Neural progenitor cell (in vitro differentiated cells): ENCODE results near the gene TRIM66. TPM values are rescaled to one million over a fixed set of nuclear protein-coding genes. Genes with fewer than 3 reads are reported as not detected.

Experiments used
- DNase-seq: peaks from one replicate; pipeline ENCODE4 v3.0.0-alpha.2; 2016; ENCODE audit warnings: low spot score
- H2AFZ ChIP-seq: fragments of 200-600 bp; sonication (generic); replicated peaks from 2 replicates; pipeline ENCODE4 v1.6.1; 2016; ENCODE audit warnings: antibody characterized with exemption
- H3F3A ChIP-seq: fragments of 200-600 bp; sonication (generic); 2 replicates; pipeline ENCODE4 v1.6.1; 2016; ENCODE audit warnings: antibody characterized with exemption, low read depth
- H3K27ac ChIP-seq: fragments of 200-600 bp; sonication (generic); 2 replicates; pipeline ENCODE4 v1.5.1; 2016; ENCODE audit warnings: mild to moderate bottlenecking
- H3K27me3 ChIP-seq: fragments of 200-600 bp; sonication (generic); 2 replicates; pipeline ENCODE4 v1.6.1; 2016; ENCODE audit warnings: mild to moderate bottlenecking, moderate library complexity
- H3K36me3 ChIP-seq: fragments of 200-600 bp; sonication (generic); 2 replicates; pipeline ENCODE4 v1.5.1; 2016
- H3K4me1 ChIP-seq: fragments of 200-600 bp; sonication (generic); 2 replicates; pipeline ENCODE4 v1.6.1; 2016; ENCODE audit warnings: mixed run types
- H3K4me2 ChIP-seq: fragments of 200-600 bp; sonication (generic); 2 replicates; pipeline ENCODE4 v1.6.1; 2016
- H3K4me3 ChIP-seq: fragments of 200-600 bp; sonication (generic); 2 replicates; pipeline ENCODE4 v1.5.1; 2016
- H3K79me2 ChIP-seq: fragments of 200-600 bp; sonication (generic); 2 replicates; pipeline ENCODE4 v1.6.1; 2016; ENCODE audit warnings: low read depth
- H3K9ac ChIP-seq: fragments of 200-600 bp; sonication (generic); 2 replicates; pipeline ENCODE4 v1.6.1; 2016
- H3K9me3 ChIP-seq: fragments of 200-600 bp; sonication (generic); 2 replicates; pipeline ENCODE4 v1.5.1; 2016; ENCODE audit warnings: low read depth
- H4K20me1 ChIP-seq: fragments of 200-600 bp; sonication (generic); 2 replicates; pipeline ENCODE4 v1.6.1; 2016; ENCODE audit warnings: low read depth
- H3K27ac Mint-ChIP-seq: 3 replicates; pipeline ENCODE4 v1.8.0; 2021; ENCODE audit warnings: mixed read lengths
- H3K27me3 Mint-ChIP-seq: 2 replicates; pipeline ENCODE4 v1.8.0; 2022; ENCODE audit warnings: low read depth, mild to moderate bottlenecking, inconsistent platforms, moderate library complexity, mixed read lengths; ENCODE audit not compliant: insufficient read depth
- H3K36me3 Mint-ChIP-seq: 3 replicates; pipeline ENCODE4 v1.8.0; 2021; ENCODE audit warnings: mixed read lengths
- H3K4me1 Mint-ChIP-seq: 3 replicates; pipeline ENCODE4 v1.8.0; 2021; ENCODE audit warnings: mixed read lengths
- H3K4me3 Mint-ChIP-seq: 3 replicates; pipeline ENCODE4 v1.8.0; 2021; ENCODE audit warnings: mild to moderate bottlenecking, moderate library complexity, mixed read lengths
- H3K9me3 Mint-ChIP-seq: 3 replicates; pipeline ENCODE4 v1.8.0; 2020; ENCODE audit warnings: mixed read lengths
- EZH2 ChIP-seq: fragments of 200-600 bp; sonication (generic); IDR thresholded peaks from 2 replicates; pipeline ENCODE4 v1.6.1; 2017; ENCODE audit warnings: antibody characterized with exemption, mild to moderate bottlenecking, moderate library complexity
- EZH2phosphoT487 ChIP-seq: fragments of 200-600 bp; sonication (generic); IDR thresholded peaks from 2 replicates; pipeline ENCODE4 v1.6.1; 2017; ENCODE audit warnings: antibody characterized with exemption
- total RNA-seq: library from RNA; depleted of rRNA; stranded (reverse); fragments of >200 nt; gene quantifications from 2 replicates; pipeline ENCODE4 v1.2.3, GENCODE V29; 2015; ENCODE audit warnings: low replicate concordance
- TF ChIP-seq, protein P1 (sequence below): fragments of 200-600 bp; sonication (generic); IDR thresholded peaks from 2 replicates; pipeline ENCODE4 v1.5.1; 2017; ENCODE audit warnings: antibody characterized with exemption, mild to moderate bottlenecking

The TRIM66 gene
- total RNA-seq, 1 donor from 2014 or later, result 0.95 TPM

DNA sequence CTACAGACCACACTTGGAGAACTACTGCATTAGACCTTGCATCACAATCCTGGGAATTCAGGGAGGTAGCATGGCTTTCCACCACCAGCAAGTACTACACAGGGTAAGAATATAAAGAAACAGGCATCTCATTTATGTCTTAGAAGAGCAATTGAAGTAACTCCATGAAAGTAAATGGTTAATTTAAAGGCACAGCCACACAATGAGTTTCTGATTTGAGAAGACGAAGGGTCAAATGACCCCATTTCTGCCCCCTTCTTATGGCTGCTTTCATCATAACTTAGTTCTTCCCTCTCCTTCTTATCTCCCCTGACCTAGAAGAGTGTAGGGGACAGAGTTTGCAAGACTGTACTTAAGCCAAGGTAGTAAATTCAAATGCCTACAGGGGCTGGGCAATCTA is 6.0 kb downstream of the TRIM66 start:
- Histone ChIP-seq H3K27me3 (no peaks in the 10 kb centered on the region), H3K4me2 (no peak overlapping the region), H3K9me3 (no peaks in the 10 kb centered on the region), H3F3A (peaks cover 20% of the 10 kb centered on the region), H3K4me1 (peaks cover 32% of the 10 kb centered on the region), H3K36me3 (no peaks in the 10 kb centered on the region), H3K4me3 (no peak overlapping the region), H2AFZ (peak overlapping the region; percentile 89), H3K27ac (no peak overlapping the region), H3K9ac (no peak overlapping the region), H4K20me1 (no peaks in the 10 kb centered on the region), H3K79me2 (peaks cover 3% of the 10 kb centered on the region)
- DNase-seq, result no peak
- TF ChIP-seq, protein P1, sequence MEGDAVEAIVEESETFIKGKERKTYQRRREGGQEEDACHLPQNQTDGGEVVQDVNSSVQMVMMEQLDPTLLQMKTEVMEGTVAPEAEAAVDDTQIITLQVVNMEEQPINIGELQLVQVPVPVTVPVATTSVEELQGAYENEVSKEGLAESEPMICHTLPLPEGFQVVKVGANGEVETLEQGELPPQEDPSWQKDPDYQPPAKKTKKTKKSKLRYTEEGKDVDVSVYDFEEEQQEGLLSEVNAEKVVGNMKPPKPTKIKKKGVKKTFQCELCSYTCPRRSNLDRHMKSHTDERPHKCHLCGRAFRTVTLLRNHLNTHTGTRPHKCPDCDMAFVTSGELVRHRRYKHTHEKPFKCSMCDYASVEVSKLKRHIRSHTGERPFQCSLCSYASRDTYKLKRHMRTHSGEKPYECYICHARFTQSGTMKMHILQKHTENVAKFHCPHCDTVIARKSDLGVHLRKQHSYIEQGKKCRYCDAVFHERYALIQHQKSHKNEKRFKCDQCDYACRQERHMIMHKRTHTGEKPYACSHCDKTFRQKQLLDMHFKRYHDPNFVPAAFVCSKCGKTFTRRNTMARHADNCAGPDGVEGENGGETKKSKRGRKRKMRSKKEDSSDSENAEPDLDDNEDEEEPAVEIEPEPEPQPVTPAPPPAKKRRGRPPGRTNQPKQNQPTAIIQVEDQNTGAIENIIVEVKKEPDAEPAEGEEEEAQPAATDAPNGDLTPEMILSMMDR, result no peak
- TF ChIP-seq EZH2phosphoT487, result no peak
- no peak for TF ChIP-seq EZH2
- Mint-ChIP-seq H3K4me1 (peaks cover 48% of the 10 kb centered on the region), H3K9me3 (no peaks in the 10 kb centered on the region), H3K27me3 (peaks cover 3% of the 10 kb centered on the region), H3K4me3 (no peak overlapping the region), H3K36me3 (peaks cover 16% of the 10 kb centered on the region), H3K27ac (peak overlapping the region; percentile 91)

DNA sequence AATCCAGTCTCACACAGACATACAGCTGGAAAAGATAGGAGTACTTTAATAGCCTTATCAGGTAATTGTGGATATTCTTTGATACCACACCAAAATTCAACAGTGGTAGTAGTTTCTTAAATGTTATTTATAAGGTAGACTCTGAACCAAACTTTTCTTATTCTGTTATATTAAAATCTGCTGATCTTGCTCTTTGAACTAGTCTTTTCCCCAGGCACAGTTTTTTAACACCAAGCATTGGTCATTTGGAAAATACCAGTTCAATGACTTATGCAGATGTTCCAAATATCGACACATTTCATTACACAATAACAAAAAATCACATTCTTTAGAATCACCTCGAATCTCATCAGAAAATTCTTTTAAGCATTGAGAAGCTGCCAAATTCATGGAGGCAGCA is 7.6 kb downstream of the TRIM66 start:
- Histone ChIP-seq H3K79me2 (no peaks in the 10 kb centered on the region), H3K27me3 (no peaks in the 10 kb centered on the region), H3K36me3 (no peaks in the 10 kb centered on the region), H4K20me1 (no peaks in the 10 kb centered on the region), H2AFZ (no peak overlapping the region), H3K27ac (no peak overlapping the region), H3K9ac (no peak overlapping the region), H3K4me1 (peaks cover 45% of the 10 kb centered on the region), H3F3A (peaks cover 33% of the 10 kb centered on the region), H3K4me2 (no peak overlapping the region), H3K9me3 (no peaks in the 10 kb centered on the region), H3K4me3 (no peak overlapping the region)
- Mint-ChIP-seq H3K4me3 (no peak overlapping the region), H3K36me3 (peaks cover 7% of the 10 kb centered on the region), H3K27me3 (peaks cover 3% of the 10 kb centered on the region), H3K4me1 (peaks cover 55% of the 10 kb centered on the region), H3K9me3 (no peaks in the 10 kb centered on the region), H3K27ac (no peak overlapping the region)
- no peak for DNase-seq
- TF ChIP-seq EZH2phosphoT487 (no peak), EZH2 (no peak)
- TF ChIP-seq, protein P1, result no peak

DNA sequence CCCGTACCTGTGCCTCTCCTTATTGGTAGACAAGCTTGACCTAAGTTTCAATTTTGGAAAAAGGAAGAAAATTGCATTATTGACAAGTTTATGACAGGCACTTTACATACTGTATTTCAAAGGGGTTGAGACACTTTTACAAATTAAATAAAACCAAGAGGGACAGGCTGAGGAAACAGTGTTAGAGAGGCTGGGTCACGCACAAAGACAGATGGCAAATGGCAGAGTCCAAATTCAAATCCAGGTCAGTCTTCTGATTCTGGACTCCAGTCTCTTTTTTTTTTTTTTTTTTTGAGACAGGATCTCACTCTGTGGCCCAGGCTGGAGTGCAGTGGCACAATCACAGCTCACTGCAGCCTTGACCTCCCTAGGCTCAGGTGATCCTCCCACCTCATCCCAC is 10.1 kb downstream of the TRIM66 start:
- H3K36me3 Mint-ChIP-seq, result peaks cover 2% of the 10 kb centered on the region
- Histone ChIP-seq H3K9me3 (no peaks in the 10 kb centered on the region), H2AFZ (no peak overlapping the region), H3F3A (peaks cover 33% of the 10 kb centered on the region), H3K79me2 (no peaks in the 10 kb centered on the region), H3K9ac (no peak overlapping the region), H3K4me1 (peaks cover 48% of the 10 kb centered on the region), H3K4me3 (no peak overlapping the region), H3K27ac (peak overlapping the region; percentile 95), H3K4me2 (peak overlapping the region; percentile 78), H3K36me3 (no peaks in the 10 kb centered on the region), H4K20me1 (no peaks in the 10 kb centered on the region), H3K27me3 (no peaks in the 10 kb centered on the region)
- TF ChIP-seq, protein P1, result no peak
- TF ChIP-seq EZH2 (no peak), EZH2phosphoT487 (no peak)
- peak overlapping the region; percentile 100 for H3K27ac Mint-ChIP-seq
- H3K4me3 Mint-ChIP-seq, result peak overlapping the region; percentile 76
- no peak for DNase-seq
- peaks cover 3% of the 10 kb centered on the region for H3K27me3 Mint-ChIP-seq
- H3K9me3 Mint-ChIP-seq, result no peaks in the 10 kb centered on the region
- H3K4me1 Mint-ChIP-seq, result peaks cover 62% of the 10 kb centered on the region
